OCI-LY3 (cell line): ENCODE results near the gene FCHSD1.

Experiments used
- EZH2phosphoT487 ChIP-seq: fragments of 200-600 bp; shearing (Covaris generic); IDR thresholded peaks from 2 replicates; pipeline ENCODE4 v1.6.1; 2018; ENCODE audit warnings: antibody characterized with exemption, mixed run types, low read depth
- TF ChIP-seq, protein P1 (sequence below): fragments of 200-600, 300-600 bp; sonication (generic); IDR thresholded peaks from 2 replicates; pipeline ENCODE4 v1.5.1; 2014; ENCODE audit warnings: antibody characterized with exemption, low read length, low read depth

DNA sequence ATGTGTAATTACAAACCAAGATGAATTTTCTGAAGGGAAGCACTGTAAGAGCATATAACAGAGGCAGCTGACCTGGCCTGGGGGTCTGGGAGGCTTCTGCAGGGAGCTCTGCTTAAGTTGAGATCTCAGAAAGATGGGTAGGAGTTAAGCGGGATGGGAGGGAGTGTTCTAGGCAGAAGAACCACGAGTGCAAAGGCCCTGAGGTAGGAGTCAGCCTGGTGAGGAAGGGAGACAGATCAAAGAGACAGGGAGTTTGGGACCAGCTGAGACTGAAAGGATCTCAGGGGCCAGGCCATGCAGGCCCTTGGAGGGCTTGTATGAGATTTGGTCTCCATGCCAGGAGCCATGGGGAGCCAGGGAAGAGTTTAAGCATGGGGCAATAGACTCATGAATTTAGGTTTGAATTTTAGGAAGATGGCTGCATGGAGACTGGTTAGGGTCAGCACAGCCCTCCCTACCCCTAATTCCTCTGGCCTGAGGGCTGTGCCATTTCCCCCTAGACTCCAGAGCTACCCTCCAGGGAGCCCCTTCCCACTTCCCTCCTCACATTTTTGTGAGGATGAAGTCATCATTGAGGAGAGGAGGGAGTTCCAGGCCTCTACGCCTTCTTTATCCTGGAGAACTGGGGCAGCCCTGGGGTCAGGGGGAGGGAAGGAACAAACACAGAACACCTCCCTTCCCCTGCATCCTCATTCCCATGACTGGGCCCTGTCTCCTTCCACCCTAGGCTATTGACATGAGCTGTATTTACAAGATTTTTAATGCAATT, 35.6 kb upstream of the FCHSD1 start:
- TF ChIP-seq, protein P1, sequence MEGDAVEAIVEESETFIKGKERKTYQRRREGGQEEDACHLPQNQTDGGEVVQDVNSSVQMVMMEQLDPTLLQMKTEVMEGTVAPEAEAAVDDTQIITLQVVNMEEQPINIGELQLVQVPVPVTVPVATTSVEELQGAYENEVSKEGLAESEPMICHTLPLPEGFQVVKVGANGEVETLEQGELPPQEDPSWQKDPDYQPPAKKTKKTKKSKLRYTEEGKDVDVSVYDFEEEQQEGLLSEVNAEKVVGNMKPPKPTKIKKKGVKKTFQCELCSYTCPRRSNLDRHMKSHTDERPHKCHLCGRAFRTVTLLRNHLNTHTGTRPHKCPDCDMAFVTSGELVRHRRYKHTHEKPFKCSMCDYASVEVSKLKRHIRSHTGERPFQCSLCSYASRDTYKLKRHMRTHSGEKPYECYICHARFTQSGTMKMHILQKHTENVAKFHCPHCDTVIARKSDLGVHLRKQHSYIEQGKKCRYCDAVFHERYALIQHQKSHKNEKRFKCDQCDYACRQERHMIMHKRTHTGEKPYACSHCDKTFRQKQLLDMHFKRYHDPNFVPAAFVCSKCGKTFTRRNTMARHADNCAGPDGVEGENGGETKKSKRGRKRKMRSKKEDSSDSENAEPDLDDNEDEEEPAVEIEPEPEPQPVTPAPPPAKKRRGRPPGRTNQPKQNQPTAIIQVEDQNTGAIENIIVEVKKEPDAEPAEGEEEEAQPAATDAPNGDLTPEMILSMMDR: no peak
- TF ChIP-seq EZH2phosphoT487: no peak
